GM21515 (cell line): ENCODE results near the gene CNTNAP2.

Experiments
- ATAC-seq: cut with Tn5 transposase; IDR thresholded peaks from one replicate; pipeline ENCODE4 v1.9.1; 2021; ENCODE audit not compliant: unreplicated experiment

CNTNAP2 gene

GRCh38 chr7:147304376-147304775, 1187.8 kb downstream of the CNTNAP2 start:
- ATAC-seq = no peak

- ATAC-seq = no peak
Measured at GRCh38 chr7:147305827-147306226, 1189.2 kb downstream of the CNTNAP2 start.

GRCh38 chr7:147308539-147308938, 1191.9 kb downstream of the CNTNAP2 start:
- ATAC-seq = no peak

- ATAC-seq = no peak
Measured at GRCh38 chr7:147311336-147311735, 1194.7 kb downstream of the CNTNAP2 start.

GRCh38 chr7:147321504-147321903, 1204.9 kb downstream of the CNTNAP2 start:
- ATAC-seq = no peak

- ATAC-seq = no peak
Measured at GRCh38 chr7:147332988-147333387, 1216.4 kb downstream of the CNTNAP2 start.

GRCh38 chr7:147363101-147363500, 1246.5 kb downstream of the CNTNAP2 start:
- no peak for ATAC-seq

GRCh38 chr7:147376192-147376591, 1259.6 kb downstream of the CNTNAP2 start:
- no peak for ATAC-seq

- no peak for ATAC-seq
Measured at GRCh38 chr7:147380926-147381325, 1264.3 kb downstream of the CNTNAP2 start.

DNA sequence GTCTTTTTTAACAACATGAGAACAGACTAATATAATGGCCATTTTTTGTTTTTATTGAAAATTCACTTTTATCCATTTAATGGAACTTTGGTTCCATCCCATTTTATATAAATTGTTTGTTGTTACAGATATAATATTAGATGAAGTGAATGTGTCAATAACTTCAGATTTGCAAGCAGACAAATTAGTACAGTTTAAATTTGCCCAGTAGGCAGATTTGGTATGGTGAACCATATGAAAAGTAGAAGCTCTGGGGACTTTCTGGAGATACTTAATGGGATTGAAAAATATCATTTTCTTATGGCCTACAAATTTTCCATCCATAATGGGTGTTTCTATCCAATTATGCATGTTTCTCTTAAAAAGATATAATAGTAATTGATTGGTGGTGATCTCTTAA, 1277.7 kb downstream of the CNTNAP2 start:
- no peak for ATAC-seq

- ATAC-seq = no peak
Measured at GRCh38 chr7:147400221-147400689, 1283.7 kb downstream of the CNTNAP2 start.

DNA sequence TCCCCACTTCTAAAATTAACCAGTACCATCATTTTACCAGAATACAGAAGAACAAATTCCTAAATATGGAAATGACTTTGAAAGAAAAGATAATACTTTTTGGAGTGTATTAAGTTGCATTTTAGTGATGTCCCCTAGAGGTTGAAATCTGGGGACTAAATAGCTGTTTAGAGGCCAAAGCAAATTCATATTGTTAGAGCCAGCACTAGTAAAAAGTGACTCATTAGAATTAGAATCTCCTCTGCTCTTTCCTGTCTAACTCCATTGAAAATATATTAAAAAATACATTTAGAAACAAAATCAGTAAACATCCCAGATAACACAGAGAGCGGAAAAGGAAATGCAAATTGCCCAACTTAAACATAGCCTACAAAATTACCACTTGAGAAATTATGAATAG, 1284.3 kb downstream of the CNTNAP2 start:
- no peak for ATAC-seq

DNA sequence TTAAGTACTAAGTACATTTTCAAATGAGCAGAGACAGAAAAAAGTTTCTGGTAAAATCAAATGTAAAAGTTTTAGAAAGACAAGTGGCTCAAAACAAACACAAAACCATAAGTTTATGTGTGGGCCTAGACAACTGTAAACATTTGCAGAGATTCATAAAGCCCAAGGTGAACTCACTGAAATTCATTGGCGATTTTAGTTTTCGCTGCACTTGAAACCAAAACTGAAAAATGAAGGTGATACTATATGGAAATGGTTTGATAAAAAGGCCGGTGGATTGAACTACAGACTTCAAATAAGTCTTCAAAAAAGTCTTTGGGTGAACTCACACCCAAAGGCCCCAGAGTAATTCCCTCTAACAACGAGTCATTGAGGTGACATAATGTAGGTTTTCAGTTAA, 1289.0 kb downstream of the CNTNAP2 start:
- ATAC-seq = no peak

- no peak for ATAC-seq
Measured at GRCh38 chr7:147406521-147407135, 1290.0 kb downstream of the CNTNAP2 start.

GRCh38 chr7:147411096-147411495, 1294.5 kb downstream of the CNTNAP2 start:
- no peak for ATAC-seq

GRCh38 chr7:147412109-147412508, 1295.5 kb downstream of the CNTNAP2 start:
- no peak for ATAC-seq

DNA sequence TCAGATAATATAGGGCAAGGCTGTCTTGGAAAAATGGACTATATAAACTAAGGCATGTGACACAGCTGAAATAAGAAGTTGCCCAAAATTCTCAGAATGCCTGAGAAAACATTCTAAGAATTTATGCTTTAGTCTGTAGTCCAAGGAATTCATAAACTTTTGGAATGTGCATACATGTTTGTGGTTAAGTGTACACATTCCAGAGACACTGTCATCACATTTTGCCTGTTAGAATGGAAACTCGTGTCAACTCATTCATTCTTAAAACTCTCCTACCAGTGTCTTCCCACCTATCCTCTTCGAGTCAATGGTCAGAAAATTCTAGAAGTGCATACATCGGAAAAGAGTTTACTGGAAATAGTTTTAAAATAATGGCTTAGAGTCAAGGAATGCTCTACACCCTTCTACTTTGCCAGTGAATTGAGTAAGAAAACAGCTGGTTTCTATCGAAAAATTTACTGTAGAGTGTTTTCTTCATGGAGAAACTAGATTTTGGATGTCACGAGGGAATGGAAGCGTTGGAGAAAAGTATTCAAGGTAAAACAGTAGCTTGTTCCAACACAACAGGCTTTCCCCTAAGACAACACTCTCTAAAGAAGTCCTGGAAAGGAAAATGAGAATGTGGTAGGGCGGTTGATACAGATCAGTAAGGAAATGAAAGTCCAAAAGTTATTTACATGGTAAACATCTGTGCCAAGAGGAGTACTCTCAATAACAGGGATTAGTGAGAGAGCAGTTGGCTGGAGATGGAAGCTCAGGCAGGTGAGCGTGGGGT, 1296.4 kb downstream of the CNTNAP2 start:
- ATAC-seq = no peak

DNA sequence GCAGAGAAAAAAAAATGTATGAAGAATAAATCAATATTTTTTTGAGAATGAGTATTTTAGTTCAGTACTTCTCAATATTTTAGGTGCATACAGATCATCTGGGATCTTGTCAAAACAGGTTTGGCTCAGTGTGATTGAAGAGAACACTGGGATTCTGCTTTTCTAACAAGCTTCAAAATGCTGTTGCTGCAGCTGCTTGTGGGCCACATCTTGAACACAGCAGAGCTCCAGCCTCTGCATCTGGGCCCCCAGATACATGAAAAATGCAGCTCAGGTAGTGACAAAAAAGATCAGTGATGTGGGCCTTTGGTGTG, 1296.9 kb downstream of the CNTNAP2 start:
- ATAC-seq = no peak

DNA sequence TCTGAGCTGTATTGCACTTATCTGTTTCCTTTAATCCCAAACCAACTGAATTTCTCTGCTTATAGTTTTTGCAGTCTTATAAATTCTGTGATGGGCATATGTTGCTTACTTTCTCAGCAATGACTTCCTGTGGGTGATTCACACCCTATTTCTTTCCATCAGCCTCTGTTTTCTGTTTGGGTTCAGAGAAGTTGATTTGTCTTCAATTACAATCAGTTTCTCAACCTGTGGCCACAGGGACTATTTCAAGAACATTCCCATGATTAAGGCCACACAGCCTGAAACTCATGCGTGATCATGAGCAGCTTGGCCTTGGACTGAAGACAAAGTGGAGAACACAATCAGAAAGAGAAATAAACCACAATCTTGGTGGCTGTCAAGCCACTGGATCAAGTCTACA, 1299.4 kb downstream of the CNTNAP2 start:
- no peak for ATAC-seq

- ATAC-seq = no peak
Measured at GRCh38 chr7:147418966-147419365, 1302.4 kb downstream of the CNTNAP2 start.

GRCh38 chr7:147423875-147424274, 1307.3 kb downstream of the CNTNAP2 start:
- ATAC-seq = no peak

GRCh38 chr7:147428075-147428474, 1311.5 kb downstream of the CNTNAP2 start:
- ATAC-seq = no peak

DNA sequence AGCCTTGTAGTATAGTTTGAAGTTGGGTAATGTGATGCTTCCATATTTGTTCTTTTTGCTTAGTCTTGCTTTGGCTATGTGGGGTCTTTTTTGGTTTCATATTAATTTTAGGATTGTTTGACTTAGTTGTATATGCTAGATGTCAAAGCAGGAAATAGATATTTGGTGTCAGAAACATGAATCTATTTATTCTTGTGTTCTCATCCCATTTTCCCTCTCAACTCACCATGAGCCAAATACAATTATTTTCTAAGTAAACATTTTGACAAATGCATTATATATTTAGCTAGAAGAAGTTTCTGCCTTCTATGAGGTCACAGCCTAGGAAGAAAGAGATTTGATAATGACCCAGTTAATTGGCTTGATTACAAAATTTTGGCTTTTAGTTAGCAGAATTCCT, 1313.4 kb downstream of the CNTNAP2 start:
- no peak for ATAC-seq
